ENCODE measurements around the gene CACNA1B.
A peak's percentile ranks its signal among the peaks of the same experiment; 100 is the strongest.

CACNA1B gene

GRCh38 chr9:137917795-137918194, 40.2 kb downstream of the CACNA1B start:
- Histone ChIP-seq H3K23ac (ENCODE audit: low read length) (no peak overlapping the region), H2AK5ac (ENCODE audit: low read length) (no peak overlapping the region), H3K27ac (ENCODE audit: low read depth, low read length) (no peak overlapping the region), H3K18ac (ENCODE audit: low read length) (no peak overlapping the region), H3K9ac (ENCODE audit: low read length) (no peak overlapping the region), H3K79me1 (ENCODE audit: low read length) (no peaks in the 10 kb centered on the region), H4K8ac (ENCODE audit: low read depth, low read length) (no peak overlapping the region), H3K4ac (ENCODE audit: low read depth, low read length) (no peak overlapping the region), H3K56ac (ENCODE audit: low read length) (no peak overlapping the region), H3K4me3 (ENCODE audit: low read length) (no peak overlapping the region), H2BK120ac (ENCODE audit: low read depth, low read length) (no peak overlapping the region), H3K36me3 (ENCODE audit: control insufficient read depth, insufficient read depth, low read length) (no peaks in the 10 kb centered on the region), H3K79me2 (ENCODE audit: control insufficient read depth, insufficient read depth, low read length) (no peaks in the 10 kb centered on the region), H3K27me3 (ENCODE audit: insufficient read depth, low read length, poor library complexity) (no peaks in the 10 kb centered on the region), H2BK5ac (ENCODE audit: low read length) (no peak overlapping the region), H3K4me2 (ENCODE audit: low read length) (no peak overlapping the region), H3K4me1 (ENCODE audit: control insufficient read depth, low read depth, low read length) (no peaks in the 10 kb centered on the region), H2BK15ac (replicated peaks; ENCODE audit: low read depth) (no peak overlapping the region), H4K5ac (ENCODE audit: low read length) (no peak overlapping the region)
- DNase-seq, result no peak
- no CpG with 5 or more reads among the region's 13 CpGs for WGBS (ENCODE audit: extremely low coverage, insufficient coverage, low lambda C conversion rate)

- H4K8ac ChIP-seq (ENCODE audit: low read depth, low read length), result no peak overlapping the region
- H3K79me2 ChIP-seq (ENCODE audit: control insufficient read depth, insufficient read depth, low read length), result no peaks in the 10 kb centered on the region
- H3K18ac ChIP-seq (ENCODE audit: low read length), result no peak overlapping the region
- H2BK120ac ChIP-seq (ENCODE audit: low read depth, low read length), result no peak overlapping the region
- no peak overlapping the region for H3K23ac ChIP-seq (ENCODE audit: low read length)
- no peak overlapping the region for H2BK15ac ChIP-seq (replicated peaks; ENCODE audit: low read depth)
- H3K36me3 ChIP-seq (ENCODE audit: control insufficient read depth, insufficient read depth, low read length), result no peaks in the 10 kb centered on the region
- no peak overlapping the region for H3K4ac ChIP-seq (ENCODE audit: low read depth, low read length)
- no peaks in the 10 kb centered on the region for H3K79me1 ChIP-seq (ENCODE audit: low read length)
- H3K9ac ChIP-seq (ENCODE audit: low read length), result no peak overlapping the region
- DNase-seq, result no peak
- no peak overlapping the region for H2AK5ac ChIP-seq (ENCODE audit: low read length)
- H3K4me3 ChIP-seq (ENCODE audit: low read length), result no peak overlapping the region
- no peak overlapping the region for H3K27ac ChIP-seq (ENCODE audit: low read depth, low read length)
- WGBS (ENCODE audit: extremely low coverage, insufficient coverage, low lambda C conversion rate), result no CpG with 5 or more reads among the region's 9 CpGs
- H3K56ac ChIP-seq (ENCODE audit: low read length), result no peak overlapping the region
- H3K4me2 ChIP-seq (ENCODE audit: low read length), result no peak overlapping the region
- no peak overlapping the region for H2BK5ac ChIP-seq (ENCODE audit: low read length)
- H3K4me1 ChIP-seq (ENCODE audit: control insufficient read depth, low read depth, low read length), result no peaks in the 10 kb centered on the region
- H3K27me3 ChIP-seq (ENCODE audit: insufficient read depth, low read length, poor library complexity), result no peaks in the 10 kb centered on the region
- H4K5ac ChIP-seq (ENCODE audit: low read length), result no peak overlapping the region
These were observed 40.9 kb downstream of the CACNA1B start for GRCh38 chr9:137918331-137919094.

GRCh38 chr9:137919095-137919465, 41.5 kb downstream of the CACNA1B start:
- Histone ChIP-seq H3K4me1 (ENCODE audit: control insufficient read depth, low read depth, low read length) (no peaks in the 10 kb centered on the region), H3K9ac (ENCODE audit: low read length) (no peak overlapping the region), H3K4ac (ENCODE audit: low read depth, low read length) (no peak overlapping the region), H3K79me1 (ENCODE audit: low read length) (no peaks in the 10 kb centered on the region), H2BK15ac (replicated peaks; ENCODE audit: low read depth) (no peak overlapping the region), H3K18ac (ENCODE audit: low read length) (no peak overlapping the region), H3K4me2 (ENCODE audit: low read length) (no peak overlapping the region), H3K56ac (ENCODE audit: low read length) (no peak overlapping the region), H2BK5ac (ENCODE audit: low read length) (no peak overlapping the region), H3K27ac (ENCODE audit: low read depth, low read length) (no peak overlapping the region), H3K36me3 (ENCODE audit: control insufficient read depth, insufficient read depth, low read length) (no peaks in the 10 kb centered on the region), H3K23ac (ENCODE audit: low read length) (no peak overlapping the region), H4K5ac (ENCODE audit: low read length) (no peak overlapping the region), H3K79me2 (ENCODE audit: control insufficient read depth, insufficient read depth, low read length) (no peaks in the 10 kb centered on the region), H3K4me3 (ENCODE audit: low read length) (no peak overlapping the region), H2AK5ac (ENCODE audit: low read length) (no peak overlapping the region), H4K8ac (ENCODE audit: low read depth, low read length) (no peak overlapping the region), H2BK120ac (ENCODE audit: low read depth, low read length) (no peak overlapping the region), H3K27me3 (ENCODE audit: insufficient read depth, low read length, poor library complexity) (no peaks in the 10 kb centered on the region)
- no CpG with 5 or more reads among the region's 9 CpGs for WGBS (ENCODE audit: extremely low coverage, insufficient coverage, low lambda C conversion rate)
- no peak for DNase-seq

- no peak overlapping the region for H2AK5ac ChIP-seq (ENCODE audit: low read length)
- peak; percentile 21 for DNase-seq
- H3K18ac ChIP-seq (ENCODE audit: low read length), result no peak overlapping the region
- no peak overlapping the region for H3K23ac ChIP-seq (ENCODE audit: low read length)
- no peak overlapping the region for H3K27ac ChIP-seq (ENCODE audit: low read depth, low read length)
- no peak overlapping the region for H2BK5ac ChIP-seq (ENCODE audit: low read length)
- H2BK120ac ChIP-seq (ENCODE audit: low read depth, low read length), result no peak overlapping the region
- no peaks in the 10 kb centered on the region for H3K4me1 ChIP-seq (ENCODE audit: control insufficient read depth, low read depth, low read length)
- no CpG with 5 or more reads among the region's 15 CpGs for WGBS (ENCODE audit: extremely low coverage, insufficient coverage, low lambda C conversion rate)
- no peaks in the 10 kb centered on the region for H3K27me3 ChIP-seq (ENCODE audit: insufficient read depth, low read length, poor library complexity)
- H3K4me3 ChIP-seq (ENCODE audit: low read length), result no peak overlapping the region
- no peaks in the 10 kb centered on the region for H3K79me2 ChIP-seq (ENCODE audit: control insufficient read depth, insufficient read depth, low read length)
- no peaks in the 10 kb centered on the region for H3K79me1 ChIP-seq (ENCODE audit: low read length)
- H3K56ac ChIP-seq (ENCODE audit: low read length), result no peak overlapping the region
- no peak overlapping the region for H2BK15ac ChIP-seq (replicated peaks; ENCODE audit: low read depth)
- H4K5ac ChIP-seq (ENCODE audit: low read length), result no peak overlapping the region
- no peak overlapping the region for H3K4me2 ChIP-seq (ENCODE audit: low read length)
- H3K4ac ChIP-seq (ENCODE audit: low read depth, low read length), result no peak overlapping the region
- H3K9ac ChIP-seq (ENCODE audit: low read length), result no peak overlapping the region
- H3K36me3 ChIP-seq (ENCODE audit: control insufficient read depth, insufficient read depth, low read length), result no peaks in the 10 kb centered on the region
- H4K8ac ChIP-seq (ENCODE audit: low read depth, low read length), result no peak overlapping the region
These were observed 42.1 kb downstream of the CACNA1B start for GRCh38 chr9:137919649-137920141.

GRCh38 chr9:137920753-137921152, 43.2 kb downstream of the CACNA1B start:
- H4K5ac ChIP-seq (ENCODE audit: low read length), result no peak overlapping the region
- no peak overlapping the region for H3K27ac ChIP-seq (ENCODE audit: low read depth, low read length)
- H3K4me2 ChIP-seq (ENCODE audit: low read length), result no peak overlapping the region
- H3K4me3 ChIP-seq (ENCODE audit: low read length), result no peak overlapping the region
- H3K36me3 ChIP-seq (ENCODE audit: control insufficient read depth, insufficient read depth, low read length), result no peaks in the 10 kb centered on the region
- no peak overlapping the region for H3K18ac ChIP-seq (ENCODE audit: low read length)
- no peak overlapping the region for H4K8ac ChIP-seq (ENCODE audit: low read depth, low read length)
- no peak overlapping the region for H2BK15ac ChIP-seq (replicated peaks; ENCODE audit: low read depth)
- no peak overlapping the region for H3K4ac ChIP-seq (ENCODE audit: low read depth, low read length)
- no peak overlapping the region for H3K23ac ChIP-seq (ENCODE audit: low read length)
- no peak overlapping the region for H2BK120ac ChIP-seq (ENCODE audit: low read depth, low read length)
- H3K56ac ChIP-seq (ENCODE audit: low read length), result no peak overlapping the region
- DNase-seq, result no peak
- no peaks in the 10 kb centered on the region for H3K27me3 ChIP-seq (ENCODE audit: insufficient read depth, low read length, poor library complexity)
- no peaks in the 10 kb centered on the region for H3K79me1 ChIP-seq (ENCODE audit: low read length)
- H3K79me2 ChIP-seq (ENCODE audit: control insufficient read depth, insufficient read depth, low read length), result no peaks in the 10 kb centered on the region
- H3K4me1 ChIP-seq (ENCODE audit: control insufficient read depth, low read depth, low read length), result no peaks in the 10 kb centered on the region
- WGBS (ENCODE audit: extremely low coverage, insufficient coverage, low lambda C conversion rate), result no CpG with 5 or more reads among the region's 4 CpGs
- H3K9ac ChIP-seq (ENCODE audit: low read length), result no peak overlapping the region
- H2AK5ac ChIP-seq (ENCODE audit: low read length), result no peak overlapping the region
- no peak overlapping the region for H2BK5ac ChIP-seq (ENCODE audit: low read length)

- H3K79me1 ChIP-seq (ENCODE audit: low read length), result no peaks in the 10 kb centered on the region
- no peak overlapping the region for H2AK5ac ChIP-seq (ENCODE audit: low read length)
- H3K36me3 ChIP-seq (ENCODE audit: control insufficient read depth, insufficient read depth, low read length), result no peaks in the 10 kb centered on the region
- DNase-seq, result no peak
- no peak overlapping the region for H3K4me3 ChIP-seq (ENCODE audit: low read length)
- H3K27me3 ChIP-seq (ENCODE audit: insufficient read depth, low read length, poor library complexity), result no peaks in the 10 kb centered on the region
- H2BK120ac ChIP-seq (ENCODE audit: low read depth, low read length), result no peak overlapping the region
- H3K9ac ChIP-seq (ENCODE audit: low read length), result no peak overlapping the region
- no peak overlapping the region for H2BK5ac ChIP-seq (ENCODE audit: low read length)
- no peak overlapping the region for H3K56ac ChIP-seq (ENCODE audit: low read length)
- no peak overlapping the region for H2BK15ac ChIP-seq (replicated peaks; ENCODE audit: low read depth)
- H3K18ac ChIP-seq (ENCODE audit: low read length), result no peak overlapping the region
- H3K4me2 ChIP-seq (ENCODE audit: low read length), result no peak overlapping the region
- H4K5ac ChIP-seq (ENCODE audit: low read length), result no peak overlapping the region
- WGBS (ENCODE audit: extremely low coverage, insufficient coverage, low lambda C conversion rate), result no CpG with 5 or more reads among the region's 2 CpGs
- no peaks in the 10 kb centered on the region for H3K79me2 ChIP-seq (ENCODE audit: control insufficient read depth, insufficient read depth, low read length)
- no peak overlapping the region for H3K23ac ChIP-seq (ENCODE audit: low read length)
- H4K8ac ChIP-seq (ENCODE audit: low read depth, low read length), result no peak overlapping the region
- H3K4ac ChIP-seq (ENCODE audit: low read depth, low read length), result no peak overlapping the region
- no peak overlapping the region for H3K27ac ChIP-seq (ENCODE audit: low read depth, low read length)
- no peaks in the 10 kb centered on the region for H3K4me1 ChIP-seq (ENCODE audit: control insufficient read depth, low read depth, low read length)
These were observed 46.6 kb downstream of the CACNA1B start for GRCh38 chr9:137924169-137924568.
